DMS153 (cell line): ENCODE measurements around the gene TRMO.
A peak's percentile ranks its signal among the peaks of the same experiment; 100 is the strongest.
"Not testable (repeated sequence)": the region's sequence is repeated elsewhere in the genome, so short reads cannot be mapped to it uniquely, and the experiment has no call there.

Experiments
- DNase-seq: peaks from one replicate; lab custom pipeline; 2025; lab: John Stamatoyannopoulos, UW

The TRMO gene

DNA sequence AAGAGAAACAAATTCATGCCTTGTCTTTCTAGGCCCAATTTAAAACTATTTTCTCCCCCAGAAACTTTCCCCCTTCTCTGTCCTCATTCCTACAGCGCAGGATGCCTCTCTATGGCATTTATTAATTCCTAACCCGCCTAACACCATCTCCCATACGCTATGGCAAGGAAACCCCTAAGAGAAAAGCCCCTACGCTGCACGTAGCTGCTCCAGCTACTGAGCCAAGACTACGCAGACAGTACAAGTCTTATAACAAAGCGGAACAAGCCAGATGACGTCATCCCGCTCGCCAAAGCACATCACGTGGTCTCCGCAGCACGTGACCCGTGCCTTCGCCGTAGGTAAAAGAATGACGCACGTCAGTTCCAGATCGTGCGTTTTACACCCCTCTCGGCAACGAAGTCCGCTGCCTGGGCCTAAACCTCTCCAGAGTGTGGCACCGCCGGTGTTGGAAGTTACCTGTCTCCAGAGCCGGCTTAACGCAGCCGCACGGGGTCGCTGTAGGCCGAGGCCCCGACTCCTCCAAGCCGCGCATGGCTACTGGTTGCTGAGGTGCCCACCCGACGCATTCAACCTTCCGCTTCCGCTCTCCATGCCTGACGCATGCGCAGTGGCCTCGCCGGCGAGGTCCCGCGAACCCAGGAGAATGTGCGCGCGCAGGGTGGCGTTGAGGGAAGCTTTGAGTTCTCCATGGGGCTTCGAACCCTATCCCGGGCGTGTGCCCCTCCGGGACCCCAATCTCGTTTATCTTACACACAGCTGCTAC is at the start of gene TRMO:
TSS of gene TRMO (minus strand) at position 542 of the 766 bp plus-strand sequence. CDS start at position 535, 7 bp downstream.
- peak; percentile 92 for DNase-seq

DNA sequence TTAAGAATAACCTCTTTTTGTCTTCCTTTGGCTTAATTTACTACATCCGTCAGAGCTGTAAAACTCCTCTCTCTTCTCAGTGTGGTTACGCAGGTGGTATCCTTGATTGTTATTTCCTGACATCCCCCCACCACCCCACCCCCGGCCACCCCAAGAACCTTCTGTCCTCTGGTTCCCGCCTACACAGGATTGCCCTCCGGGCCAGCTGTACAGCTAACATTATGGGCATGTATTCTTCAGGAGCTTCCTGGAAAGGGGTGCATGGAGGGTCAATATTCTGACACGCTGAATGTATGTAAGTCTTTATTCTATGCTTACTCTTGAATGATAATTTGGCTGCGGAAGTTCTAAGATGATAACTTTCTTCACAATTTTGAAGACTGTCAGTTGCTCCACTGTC is 47.9 kb upstream of the TRMO start:
- no peak for DNase-seq

- DNase-seq: no peak
These were observed 46.7 kb upstream of the TRMO start for GRCh38 chr9:97969014-97969413.

GRCh38 chr9:97966493-97966892 is 44.2 kb upstream of the TRMO start:
- no peak for DNase-seq

DNA sequence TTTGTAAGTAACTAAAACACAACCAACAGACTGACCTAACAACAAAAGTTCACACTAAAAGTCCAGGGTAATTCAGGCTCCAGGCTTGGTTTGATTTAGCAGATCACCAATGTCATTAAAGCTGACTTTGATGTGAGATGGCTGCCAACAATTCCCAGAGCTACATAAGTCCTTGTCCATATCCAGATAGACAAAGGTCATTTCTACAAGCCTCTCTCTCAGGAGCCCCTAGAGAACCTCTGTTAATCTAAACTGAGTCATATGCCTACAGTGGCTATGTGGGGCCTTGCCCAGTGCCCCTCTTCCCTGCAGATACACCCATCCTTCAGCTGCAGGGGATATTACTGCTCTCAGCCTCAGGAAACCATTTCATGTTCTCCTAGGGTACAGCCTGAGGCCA is 42.6 kb upstream of the TRMO start:
- no peak for DNase-seq

- DNase-seq: no peak
These were observed 40.9 kb upstream of the TRMO start for GRCh38 chr9:97963232-97963631.

DNA sequence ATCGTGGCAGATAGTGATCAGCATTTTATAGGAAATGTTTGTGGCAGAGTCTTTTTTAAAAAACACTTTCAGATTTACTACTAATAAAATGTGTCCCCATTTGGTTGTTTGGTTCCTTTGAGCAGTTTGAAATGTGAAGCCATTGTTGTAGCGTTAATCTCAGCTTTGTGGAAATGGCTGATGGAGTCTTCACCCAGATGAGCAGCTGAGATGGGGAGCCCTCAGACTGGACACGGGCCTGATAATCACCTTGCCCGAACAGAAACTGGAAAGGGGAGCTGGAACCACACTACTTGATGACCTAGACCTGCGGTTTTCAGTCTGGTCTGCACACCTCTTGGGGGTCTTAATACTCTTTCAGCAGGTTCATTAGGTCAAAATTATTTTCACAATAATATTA is 40.3 kb upstream of the TRMO start:
- DNase-seq: no peak

- DNase-seq: no peak
These were observed 39.8 kb upstream of the TRMO start for GRCh38 chr9:97962136-97962535.

DNA sequence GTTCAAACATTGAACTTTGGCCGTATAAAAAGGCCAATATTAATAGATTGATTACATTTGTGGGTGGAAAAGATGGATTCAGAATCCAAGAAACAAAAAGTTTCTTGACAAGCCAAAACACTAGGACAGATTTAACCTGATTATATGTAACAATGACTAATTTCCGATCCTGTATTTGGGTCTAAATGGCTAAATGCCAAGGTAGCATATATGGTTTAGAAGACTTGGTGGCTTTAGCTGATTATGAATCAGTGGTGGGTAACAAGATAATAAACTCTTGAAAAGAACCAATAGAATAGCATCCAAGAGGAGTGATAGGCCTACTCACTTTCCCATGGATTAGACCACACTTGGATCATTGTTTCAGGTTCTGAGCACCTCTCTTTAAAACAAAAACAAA is 39.1 kb upstream of the TRMO start:
- DNase-seq: no peak

DNA sequence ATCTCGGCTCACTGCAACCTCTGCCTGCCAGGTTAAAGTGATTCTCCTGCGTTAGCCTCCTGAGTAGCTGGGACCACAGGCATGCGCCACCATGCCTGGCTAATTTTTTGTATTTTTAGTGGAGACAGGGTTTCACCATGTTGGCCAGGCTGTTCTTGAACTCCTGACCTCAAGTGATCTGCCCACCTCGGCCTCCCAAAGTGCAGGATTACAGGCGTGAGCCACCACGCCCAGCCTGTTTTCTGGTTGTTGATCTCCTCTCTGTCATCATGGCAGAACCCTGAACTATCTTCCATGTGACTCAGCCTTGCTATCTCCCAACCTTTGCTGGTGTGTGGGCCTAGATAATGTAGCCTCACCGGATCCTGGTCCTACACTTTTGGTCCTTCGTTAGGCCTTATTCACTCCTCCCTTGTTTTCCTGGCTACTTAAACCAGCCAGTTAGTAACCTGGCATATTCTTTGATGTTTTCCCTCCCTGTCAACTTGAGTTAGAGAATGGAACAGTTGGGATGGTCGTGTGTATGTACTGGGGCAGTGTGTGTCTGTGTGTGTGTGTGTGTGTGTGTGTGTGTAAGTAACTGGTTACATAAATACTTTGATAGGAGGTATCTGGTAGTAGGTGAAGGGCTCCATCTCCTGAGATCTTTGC is 38.5 kb upstream of the TRMO start:
- DNase-seq: not testable (repeated sequence)

GRCh38 chr9:97959585-97959984 is 37.3 kb upstream of the TRMO start:
- no peak for DNase-seq

DNA sequence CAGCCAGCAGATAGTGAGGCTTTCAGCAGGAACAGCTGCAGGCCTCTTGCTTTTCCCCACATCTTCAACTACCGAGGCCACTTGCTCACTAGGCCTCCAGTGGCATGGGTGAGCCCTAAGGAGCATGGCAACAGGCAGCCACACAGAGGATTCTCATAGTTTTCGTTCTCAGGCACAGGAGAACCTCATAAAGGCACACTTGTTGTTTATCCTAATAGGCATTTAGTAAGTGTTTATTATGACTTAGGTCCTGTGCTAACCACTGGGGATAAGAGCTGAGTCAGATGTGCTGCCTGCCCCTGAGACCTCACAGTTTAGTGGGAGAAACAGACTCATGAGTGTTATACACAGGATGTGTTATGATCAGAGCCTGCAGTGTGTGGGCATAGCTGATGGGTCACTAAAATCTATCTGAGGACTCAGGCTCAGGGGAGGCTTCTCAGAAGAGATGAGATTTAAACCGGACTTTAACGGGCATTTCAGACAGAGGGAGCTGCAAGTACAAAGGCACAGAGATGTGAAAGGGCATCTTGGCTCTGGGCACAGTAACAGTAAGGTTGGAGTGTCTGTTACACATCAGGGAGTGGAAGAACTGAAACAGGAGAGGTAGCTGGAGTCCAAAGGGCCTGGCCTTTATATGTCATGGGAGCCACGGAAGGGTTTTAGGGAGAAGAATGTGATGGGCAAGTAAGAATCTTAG is 36.7 kb upstream of the TRMO start:
- DNase-seq: no peak

DNA sequence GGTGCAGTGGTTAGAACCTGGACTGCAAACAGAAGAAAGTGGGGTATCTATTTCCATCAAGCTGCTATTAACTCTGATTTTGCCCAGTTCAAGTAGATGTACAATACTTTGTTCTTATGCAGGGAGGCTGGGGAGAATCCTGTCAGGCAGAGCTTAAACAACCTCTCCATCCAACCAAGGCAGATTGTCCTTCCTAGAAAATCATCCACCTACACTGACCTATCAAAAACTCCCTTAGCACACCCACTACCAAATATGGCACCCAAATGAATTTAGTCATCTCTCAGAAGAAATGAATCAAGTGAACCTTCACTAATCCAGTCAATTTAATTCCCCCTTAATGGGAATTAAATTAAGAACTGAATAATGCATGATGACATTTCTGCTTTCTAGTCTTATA is 34.0 kb upstream of the TRMO start:
- DNase-seq: no peak

- DNase-seq: peak; percentile 57
These were observed 32.3 kb upstream of the TRMO start for GRCh38 chr9:97954550-97954989.

- DNase-seq: not testable (repeated sequence)
These were observed 28.6 kb upstream of the TRMO start for GRCh38 chr9:97950873-97951272.

- DNase-seq: not testable (repeated sequence)
These were observed 24.8 kb upstream of the TRMO start for GRCh38 chr9:97947094-97947493.

- not testable (repeated sequence) for DNase-seq
These were observed 23.2 kb upstream of the TRMO start for GRCh38 chr9:97945470-97945869.

- no peak for DNase-seq
These were observed 22.3 kb upstream of the TRMO start for GRCh38 chr9:97944612-97945011.

- no peak for DNase-seq
These were observed 21.1 kb upstream of the TRMO start for GRCh38 chr9:97943308-97943855.

- DNase-seq: no peak
These were observed 19.0 kb upstream of the TRMO start for GRCh38 chr9:97941323-97941722.

DNA sequence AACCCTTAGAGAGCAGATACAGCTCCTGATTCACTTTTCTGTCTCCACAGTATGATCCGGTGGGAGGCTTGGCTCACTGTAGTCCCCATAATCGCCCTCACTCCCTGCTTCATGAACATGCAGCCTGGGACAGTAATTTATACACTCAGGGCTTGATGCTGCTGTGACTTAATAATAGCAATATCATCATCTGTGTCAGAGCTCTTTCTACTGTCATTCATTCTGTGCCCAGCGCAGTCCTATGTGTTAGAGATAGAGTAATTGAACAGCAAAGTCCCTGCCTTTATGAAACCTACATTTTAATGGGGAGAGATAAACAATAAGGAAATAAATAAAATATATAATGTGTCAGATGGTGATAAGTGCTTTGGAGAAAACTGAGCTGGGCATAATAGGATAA is 18.4 kb upstream of the TRMO start:
- no peak for DNase-seq

- DNase-seq: no peak
These were observed 17.9 kb upstream of the TRMO start for GRCh38 chr9:97940233-97940632.
